CD4-positive, alpha-beta T cell treated with Interleukin-4 for 1 hour (primary cell): ENCODE results near the gene TPRX1.
"Not testable (repeated sequence)": the region's sequence is repeated elsewhere in the genome, so short reads cannot be mapped to it uniquely, and the experiment has no call there.

Experiments
- DNase-seq, 2 donors: peaks; one replicate each; pipeline ENCODE4 v3.0.0-alpha.2; 2020 to 2022

The TPRX1 gene

GRCh38 chr19:47801270-47801669, 3.1 kb downstream of the TPRX1 start:
- no peak for DNase-seq

GRCh38 chr19:47798904-47799266, 5.5 kb downstream of the TPRX1 start:
- no peak for DNase-seq

- DNase-seq: no peak
Observed at GRCh38 chr19:47797996-47798903, 6.1 kb downstream of the TPRX1 start.

- DNase-seq: no peak
Observed at GRCh38 chr19:47796785-47797184, 7.6 kb downstream of the TPRX1 start.

- DNase-seq: no peak
Observed at GRCh38 chr19:47794526-47794925, 9.8 kb downstream of the TPRX1 start.

- no peak for DNase-seq
Observed at GRCh38 chr19:47792616-47793015, 11.7 kb downstream of the TPRX1 start.

- peak; percentile 75 to 78 for DNase-seq
Observed at GRCh38 chr19:47790398-47790814, 13.9 kb downstream of the TPRX1 start.

- DNase-seq: not testable (repeated sequence)
Observed at GRCh38 chr19:47789811-47790210, 14.5 kb downstream of the TPRX1 start.

GRCh38 chr19:47787307-47787706, 17.0 kb downstream of the TPRX1 start:
- DNase-seq: not testable (repeated sequence)

GRCh38 chr19:47786566-47786965, 17.8 kb downstream of the TPRX1 start:
- DNase-seq: no peak

GRCh38 chr19:47781590-47782262, 22.6 kb downstream of the TPRX1 start:
- no peak for DNase-seq

- no peak for DNase-seq
Observed at GRCh38 chr19:47780215-47780551, 24.2 kb downstream of the TPRX1 start.

- DNase-seq: no peak
Observed at GRCh38 chr19:47779524-47780214, 24.7 kb downstream of the TPRX1 start.

- DNase-seq: peak in 1 of 2 donors; percentile 24
Observed at GRCh38 chr19:47778954-47779351, 25.4 kb downstream of the TPRX1 start.

- DNase-seq: peak; percentile 75 to 85
Observed at GRCh38 chr19:47778049-47778953, 26.1 kb downstream of the TPRX1 start, which contains the start of gene SELENOW. TSS of gene SELENOW (plus strand) at chr19:47778703. CDS start at chr19:47778786, 83 bp downstream.

GRCh38 chr19:47777245-47778048, 26.9 kb downstream of the TPRX1 start:
- not testable (repeated sequence) for DNase-seq

- DNase-seq: no peak
Observed at GRCh38 chr19:47776568-47776967, 27.8 kb downstream of the TPRX1 start.

- DNase-seq: not testable (repeated sequence)
Observed at GRCh38 chr19:47771291-47771690, 33.1 kb downstream of the TPRX1 start.

- DNase-seq: no peak
Observed at GRCh38 chr19:47769534-47769933, 34.8 kb downstream of the TPRX1 start.

GRCh38 chr19:47768604-47769003, 35.7 kb downstream of the TPRX1 start:
- no peak for DNase-seq

GRCh38 chr19:47767349-47767748, 37.0 kb downstream of the TPRX1 start:
- no peak for DNase-seq

- DNase-seq: no peak
Observed at GRCh38 chr19:47766670-47767069, 37.7 kb downstream of the TPRX1 start.
